Peyer's patch (tissue), 4 donors: ENCODE results near the gene PAK1IP1.
"Not testable (repeated sequence)": the region's sequence is repeated elsewhere in the genome, so short reads cannot be mapped to it uniquely, and the experiment has no call there.

Experiments
- CTCF ChIP-seq, 6 experiments: fragments of 450-650 bp in 4 of 6; fragments of 200-600 bp in 2 of 6; sonication (generic) in 1 of 6; IDR thresholded peaks; one replicate each; pipeline ENCODE4 v1.5.1; 2017 to 2019; ENCODE audit warnings: antibody characterized with exemption in 6 of 6, mild to moderate bottlenecking in 3 of 6, moderate library complexity in 1 of 6
- POLR2A ChIP-seq, 2 donors: fragments of 450-650 bp; IDR thresholded peaks; one replicate each; pipeline ENCODE4 v1.5.1; 2017; ENCODE audit warnings: antibody characterized with exemption in 2 of 2, mild to moderate bottlenecking in 2 of 2, moderate library complexity in 2 of 2

GRCh38 chr6:10660431-10661191, 34.2 kb upstream of the PAK1IP1 start:
- not testable (repeated sequence) for TF ChIP-seq CTCF, POLR2A (IDR thresholded peaks at IDR 0.05)
